SU-DHL-6 (cell line): Measurements from ENCODE around the gene ODF2.
"Not testable (repeated sequence)": the region's sequence is repeated elsewhere in the genome, so short reads cannot be mapped to it uniquely, and the experiment has no call there.

Source experiments
- CTCF ChIP-seq: fragments of 200-600 bp; sonication (generic); IDR thresholded peaks from one replicate; pipeline ENCODE4 v1.5.1; 2017; ENCODE audit warnings: antibody characterized with exemption, mild to moderate bottlenecking, low read length, moderate library complexity; ENCODE audit not compliant: insufficient read depth, poor library complexity, severe bottlenecking
- EZH2phosphoT487 ChIP-seq: fragments of 200-600 bp; sonication (generic), shearing (Covaris generic); conservative IDR thresholded peaks from 2 replicates; pipeline ENCODE4 v1.6.1; 2018; ENCODE audit warnings: mild to moderate bottlenecking, antibody characterized with exemption, low read length, moderate library complexity, mixed read lengths

- TF ChIP-seq CTCF, EZH2phosphoT487: not testable (repeated sequence)
These were observed 9.3 kb upstream of the ODF2 start for GRCh38 chr9:128446505-128446904.
